Measurements from ENCODE around the gene STK32A.

STK32A gene

GRCh38 chr5:147410496-147411358 is 175.9 kb downstream of the STK32A start:
- TF ChIP-seq CTCF (IDR thresholded peaks at IDR 0.05; ENCODE audit: insufficient read depth, low read length, poor library complexity, severe bottlenecking), result no peak
- H3K4me3 ChIP-seq (replicated peaks; ENCODE audit: low read depth, low read length), result no peak overlapping the region
- DNase-seq (ENCODE audit: extremely low read depth, insufficient read length), result no peak
- no peaks in the 10 kb centered on the region for H3K27me3 ChIP-seq (replicated peaks; ENCODE audit: control insufficient read depth, insufficient read depth, low read length)
- no peaks in the 10 kb centered on the region for H3K36me3 ChIP-seq (ENCODE audit: control insufficient read depth, insufficient read depth, low read length)

- Histone ChIP-seq H3K4me3 (replicated peaks; ENCODE audit: low read depth, low read length) (no peak overlapping the region), H3K36me3 (ENCODE audit: control insufficient read depth, insufficient read depth, low read length) (no peaks in the 10 kb centered on the region), H3K27me3 (replicated peaks; ENCODE audit: control insufficient read depth, insufficient read depth, low read length) (no peaks in the 10 kb centered on the region)
- no peak for TF ChIP-seq CTCF (IDR thresholded peaks at IDR 0.05; ENCODE audit: insufficient read depth, low read length, poor library complexity, severe bottlenecking)
- no peak for DNase-seq (ENCODE audit: extremely low read depth, insufficient read length)
Observed at GRCh38 chr5:147411359-147412319, 176.8 kb downstream of the STK32A start.

DNA sequence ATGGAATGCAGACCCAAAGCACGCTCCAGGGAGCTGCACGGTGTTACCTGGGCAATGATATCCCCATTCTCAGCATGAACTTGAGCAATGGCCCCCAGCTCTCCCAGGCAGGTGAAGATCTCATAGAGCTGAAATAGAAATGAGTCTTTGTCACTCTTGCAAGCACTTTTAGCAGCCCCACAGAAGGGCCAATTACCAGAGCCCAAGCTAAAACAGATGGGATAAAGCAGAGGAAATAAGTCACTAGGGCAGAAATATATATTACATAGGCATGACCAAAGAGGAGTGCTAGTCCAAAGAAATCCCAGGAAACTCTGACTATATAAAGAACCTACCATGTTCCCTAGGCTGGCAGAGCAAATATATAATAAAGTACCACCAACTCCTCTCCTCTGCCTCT is 177.7 kb downstream of the STK32A start:
- no peaks in the 10 kb centered on the region for H3K27me3 ChIP-seq (replicated peaks; ENCODE audit: control insufficient read depth, insufficient read depth, low read length)
- H3K36me3 ChIP-seq (ENCODE audit: control insufficient read depth, insufficient read depth, low read length), result no peaks in the 10 kb centered on the region
- TF ChIP-seq CTCF (IDR thresholded peaks at IDR 0.05; ENCODE audit: insufficient read depth, low read length, poor library complexity, severe bottlenecking), result no peak
- DNase-seq (ENCODE audit: extremely low read depth, insufficient read length), result no peak
- no peak overlapping the region for H3K4me3 ChIP-seq (replicated peaks; ENCODE audit: low read depth, low read length)

DNA sequence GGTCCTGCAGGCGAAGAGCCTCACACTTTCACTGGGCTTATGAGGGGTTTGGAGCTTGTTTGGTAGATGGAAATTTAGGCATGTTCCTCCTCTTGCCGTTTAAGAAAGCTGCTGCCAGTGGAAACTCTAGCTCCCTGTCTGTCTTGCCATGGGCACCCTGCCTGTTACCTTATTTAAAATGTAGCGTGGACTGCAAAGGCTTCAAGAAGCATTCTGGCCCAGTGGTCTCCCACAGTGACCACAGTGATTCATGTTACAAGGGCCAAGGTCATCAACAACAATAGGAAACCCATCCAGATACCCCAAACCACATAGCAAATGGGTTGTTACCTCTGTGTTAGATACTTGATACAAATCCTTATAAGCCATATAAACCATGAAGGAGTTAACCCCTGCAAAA is 178.4 kb downstream of the STK32A start:
- no peak overlapping the region for H3K4me3 ChIP-seq (replicated peaks; ENCODE audit: low read depth, low read length)
- H3K27me3 ChIP-seq (replicated peaks; ENCODE audit: control insufficient read depth, insufficient read depth, low read length), result no peaks in the 10 kb centered on the region
- TF ChIP-seq CTCF (IDR thresholded peaks at IDR 0.05; ENCODE audit: insufficient read depth, low read length, poor library complexity, severe bottlenecking), result no peak
- no peaks in the 10 kb centered on the region for H3K36me3 ChIP-seq (ENCODE audit: control insufficient read depth, insufficient read depth, low read length)
- no peak for DNase-seq (ENCODE audit: extremely low read depth, insufficient read length)

DNA sequence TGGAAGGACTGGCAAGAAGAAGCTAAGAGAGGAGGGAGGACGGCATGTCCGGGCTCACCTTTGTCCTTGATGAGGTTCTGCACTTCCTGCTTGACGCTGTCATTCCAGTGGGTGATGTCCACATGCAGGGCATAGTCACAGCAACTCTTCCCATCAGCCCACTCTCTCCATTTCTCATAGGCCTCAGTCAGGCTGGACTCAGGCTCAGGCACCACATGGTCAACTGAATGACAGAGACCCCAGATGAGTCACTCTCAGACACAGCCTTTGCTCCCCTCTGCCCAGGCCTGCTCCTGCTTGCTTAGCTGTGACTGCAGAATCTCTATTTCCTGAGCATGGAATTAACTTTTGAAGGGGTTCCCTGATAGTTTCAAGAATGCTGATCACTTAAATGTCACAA is 180.8 kb downstream of the STK32A start:
- Histone ChIP-seq H3K4me3 (replicated peaks; ENCODE audit: low read depth, low read length) (no peak overlapping the region), H3K27me3 (replicated peaks; ENCODE audit: control insufficient read depth, insufficient read depth, low read length) (no peaks in the 10 kb centered on the region), H3K36me3 (ENCODE audit: control insufficient read depth, insufficient read depth, low read length) (no peaks in the 10 kb centered on the region)
- TF ChIP-seq CTCF (IDR thresholded peaks at IDR 0.05; ENCODE audit: insufficient read depth, low read length, poor library complexity, severe bottlenecking), result no peak
- DNase-seq (ENCODE audit: extremely low read depth, insufficient read length), result no peak
